SK-N-MC (cell line): Measurements from ENCODE around the gene TBL1X.

Experiments
- EZH2 ChIP-seq: fragments of 200-600 bp; sonication (generic); IDR thresholded peaks from one replicate; pipeline ENCODE4 v1.6.1; 2017; ENCODE audit warnings: antibody characterized with exemption
- FOXP2 ChIP-seq: optimal IDR thresholded peaks from 2 replicates; pipeline ENCODE3; 2011; ENCODE audit warnings: mild to moderate bottlenecking, moderate library complexity; ENCODE audit not compliant: insufficient read depth; ENCODE audit errors: extremely low read length, control extremely low read depth
- POLR2AphosphoS5 ChIP-seq: IDR thresholded peaks from 2 replicates; pipeline ENCODE4 v1.6.1; 2012; ENCODE audit warnings: mild to moderate bottlenecking, low read depth, low read length, borderline replicate concordance

GRCh38 chrX:9657590-9658256, 192.9 kb downstream of the TBL1X start:
- TF ChIP-seq POLR2AphosphoS5 (no peak), EZH2 (no peak), FOXP2 (no peak)
